IMR-90 (cell line): Measurements from ENCODE around the gene HTR3E. TPM values are rescaled to one million over a fixed set of nuclear protein-coding genes. Genes with fewer than 3 reads are reported as not detected.

ENCODE experiments used
- ATAC-seq: fragments of 200-7000 bp; cut with Tn5 transposase; 2 replicates; pipeline ENCODE4 v1.9.1; 2020; ENCODE audit warnings: low read depth, mild to moderate bottlenecking, moderate library complexity
- BruUV-seq: library from RNA; stranded (reverse); fragments of 400-500 nt; replicated peaks from 2 replicates; lab custom pipeline; 2021; lab: Mats Ljungman, UMichigan
- CTCF ChIA-PET: fragments of 300-600 bp; formaldehyde crosslinking; extraction: SDS; loops from one replicate; lab custom pipeline; 2021; ENCODE audit warnings: antibody characterized with exemption; lab: Yijun Ruan, JAX
- POLR2A ChIA-PET: fragments of 300-600 bp; sonication (Branson Sonifier 250); formaldehyde crosslinking; loops from one replicate; lab custom pipeline; 2022; ENCODE audit warnings: antibody characterized with exemption; ENCODE audit not compliant: unreplicated experiment; lab: Charles Lee
- DNase-seq: peaks from one replicate; pipeline ENCODE4 v3.0.0; 2013
- H2AFZ ChIP-seq: replicated peaks from 2 replicates; pipeline ENCODE3; 2013; ENCODE audit warnings: low read length, mild to moderate bottlenecking; ENCODE audit not compliant: poor library complexity
- H2AK5ac ChIP-seq: 2 replicates; pipeline ENCODE4 v1.6.1; 2013; ENCODE audit warnings: low read depth, low read length, inconsistent platforms
- H2AK9ac ChIP-seq: replicated peaks from 2 replicates; pipeline ENCODE3; 2013; ENCODE audit warnings: mild to moderate bottlenecking, low read depth, low read length, moderate library complexity; ENCODE audit not compliant: poor library complexity
- H2BK120ac ChIP-seq: 2 replicates; pipeline ENCODE4 v1.6.1; 2013; ENCODE audit warnings: low read depth, low read length, inconsistent platforms
- H2BK15ac ChIP-seq: 3 replicates; pipeline ENCODE4 v1.6.1; 2013; ENCODE audit warnings: low read depth, low read length, inconsistent platforms
- H2BK20ac ChIP-seq: 2 replicates; pipeline ENCODE4 v1.6.1; 2013; ENCODE audit warnings: low read depth, mild to moderate bottlenecking, inconsistent platforms, low read length, moderate library complexity
- H2BK5ac ChIP-seq: 2 replicates; pipeline ENCODE4 v1.6.1; 2013; ENCODE audit warnings: mild to moderate bottlenecking, low read depth, low read length, inconsistent platforms; ENCODE audit not compliant: poor library complexity, severe bottlenecking
- H3K14ac ChIP-seq: replicated peaks from 2 replicates; pipeline ENCODE4 v1.6.1; 2013; ENCODE audit warnings: low read depth, low read length, inconsistent platforms
- H3K18ac ChIP-seq: 2 replicates; pipeline ENCODE4 v1.6.1; 2013; ENCODE audit warnings: low read depth, low read length, control low read depth
- H3K23ac ChIP-seq: 2 replicates; pipeline ENCODE4 v1.6.1; 2013; ENCODE audit warnings: low read depth, low read length, inconsistent platforms
- H3K27ac ChIP-seq: 2 replicates; pipeline ENCODE4 v1.5.1; 2013; ENCODE audit warnings: mild to moderate bottlenecking, control low read depth, low read length; ENCODE audit not compliant: insufficient read depth
- H3K27me3 ChIP-seq: 2 replicates; pipeline ENCODE4 v1.6.1; 2013; ENCODE audit warnings: low read length; ENCODE audit not compliant: control insufficient read depth, insufficient read depth
- H3K36me3 ChIP-seq: 2 replicates; pipeline ENCODE4 v1.6.1; 2013; ENCODE audit warnings: low read length, mixed read lengths; ENCODE audit not compliant: control insufficient read depth, insufficient read depth
- H3K4ac ChIP-seq: 2 replicates; pipeline ENCODE4 v1.6.1; 2013; ENCODE audit warnings: low read depth, low read length, inconsistent platforms
- H3K4me1 ChIP-seq: 2 replicates; pipeline ENCODE4 v1.6.1; 2013; ENCODE audit warnings: low read length, mixed read lengths; ENCODE audit not compliant: control insufficient read depth, insufficient read depth
- H3K4me2 ChIP-seq: 2 replicates; pipeline ENCODE4 v1.6.1; 2013; ENCODE audit warnings: low read depth, mild to moderate bottlenecking, control low read depth, low read length, moderate library complexity
- H3K4me3 ChIP-seq: 2 replicates; pipeline ENCODE4 v1.5.1; 2013; ENCODE audit warnings: low read depth, mild to moderate bottlenecking, control low read depth, low read length, moderate library complexity; ENCODE audit not compliant: insufficient read depth
- H3K56ac ChIP-seq: 2 replicates; pipeline ENCODE4 v1.6.1; 2013; ENCODE audit warnings: low read length, inconsistent platforms; ENCODE audit not compliant: insufficient read depth; ENCODE audit errors: extremely low read depth
- H3K79me1 ChIP-seq, 2 experiments: 2 replicates each; pipeline ENCODE4 v1.6.1; 2013; ENCODE audit warnings: low read length in 2 of 2, inconsistent platforms in 1 of 2, low read depth in 1 of 2
- H3K9ac ChIP-seq: 2 replicates; pipeline ENCODE4 v1.6.1; 2013; ENCODE audit warnings: low read depth, low read length, control low read depth
- H3K9me1 ChIP-seq: 2 replicates; pipeline ENCODE4 v1.6.1; 2013; ENCODE audit warnings: low read length, inconsistent platforms; ENCODE audit not compliant: insufficient read depth
- H3K9me3 ChIP-seq: 2 replicates; pipeline ENCODE4 v1.6.1; 2013; ENCODE audit warnings: low read length; ENCODE audit not compliant: control insufficient read depth, insufficient read depth
- H4K20me1 ChIP-seq: 2 replicates; pipeline ENCODE4 v1.6.1; 2013; ENCODE audit warnings: low read length, inconsistent platforms; ENCODE audit not compliant: insufficient read depth
- H4K5ac ChIP-seq: 2 replicates; pipeline ENCODE4 v1.6.1; 2013; ENCODE audit warnings: mild to moderate bottlenecking, low read depth, low read length, control low read depth
- H4K8ac ChIP-seq, 2 experiments: 2 replicates each; pipeline ENCODE4 v1.6.1; 2013; ENCODE audit warnings: low read depth in 2 of 2, low read length in 2 of 2, control low read depth in 1 of 2, inconsistent platforms in 1 of 2
- H4K91ac ChIP-seq: 2 replicates; pipeline ENCODE4 v1.6.1; 2013; ENCODE audit warnings: low read depth, low read length, inconsistent platforms; ENCODE audit not compliant: insufficient read depth
- BHLHE40 ChIP-seq: fragments of 150-350 bp; IDR thresholded peaks from 2 replicates; pipeline ENCODE4 v1.6.1; 2016; ENCODE audit warnings: mild to moderate bottlenecking, low read depth, low read length
- CEBPB ChIP-seq: IDR thresholded peaks from 2 replicates; pipeline ENCODE4 v1.6.1; 2012; ENCODE audit warnings: low read depth, low read length, improper control_type of control experiment
- CHD1 ChIP-seq: IDR thresholded peaks from 2 replicates; pipeline ENCODE4 v1.6.1; 2012; ENCODE audit warnings: low read depth, low read length, improper control_type of control experiment
- FOS ChIP-seq: fragments of 150-350 bp; IDR thresholded peaks from 2 replicates; pipeline ENCODE4 v1.6.1; 2016; ENCODE audit warnings: low read depth, low read length
- MAFK ChIP-seq: IDR thresholded peaks from 2 replicates; pipeline ENCODE4 v1.6.1; 2012; ENCODE audit warnings: low read depth, low read length, improper control_type of control experiment
- MAZ ChIP-seq: IDR thresholded peaks from 2 replicates; pipeline ENCODE4 v1.6.1; 2012; ENCODE audit warnings: low read depth, mild to moderate bottlenecking, low read length, improper control_type of control experiment, moderate library complexity, borderline replicate concordance
- MXI1 ChIP-seq: IDR thresholded peaks from 2 replicates; pipeline ENCODE4 v1.6.1; 2012; ENCODE audit warnings: low read depth, mild to moderate bottlenecking, low read length, moderate library complexity, borderline replicate concordance
- NFE2L2 ChIP-seq: fragments of 150-350 bp; IDR thresholded peaks from 2 replicates; pipeline ENCODE4 v1.6.1; 2016; ENCODE audit warnings: low read depth, mild to moderate bottlenecking, low read length
- POLR2A ChIP-seq: IDR thresholded peaks from 2 replicates; pipeline ENCODE4 v1.6.1; 2012; ENCODE audit warnings: mild to moderate bottlenecking, low read depth, low read length
- RAD21 ChIP-seq: IDR thresholded peaks from 2 replicates; pipeline ENCODE4 v1.6.1; 2012; ENCODE audit warnings: low read length, improper control_type of control experiment
- RCOR1 ChIP-seq: IDR thresholded peaks from 2 replicates; pipeline ENCODE4 v1.6.1; 2012; ENCODE audit warnings: mild to moderate bottlenecking, low read length, improper control_type of control experiment; ENCODE audit not compliant: insufficient replicate concordance
- RFX5 ChIP-seq: IDR thresholded peaks from 2 replicates; pipeline ENCODE4 v1.8.0; 2012; ENCODE audit warnings: low read depth, mild to moderate bottlenecking, low read length, moderate library complexity
- SMC3 ChIP-seq: fragments of 150-350 bp; IDR thresholded peaks from 2 replicates; pipeline ENCODE4 v1.6.1; 2016; ENCODE audit warnings: low read depth, mild to moderate bottlenecking, antibody characterized with exemption, low read length, moderate library complexity
- WGBS, 2 experiments: methylation state at CpG; one replicate each; pipeline versions ENCODE4 v1.1.5 to v1.1.7; 2013; ENCODE audit warnings: missing lambda C conversion rate in 2 of 2; ENCODE audit not compliant: insufficient read length in 1 of 2; ENCODE audit errors: extremely low coverage in 2 of 2; 5-methylcytosine and 5-hydroxymethylcytosine counted together
- dilution Hi-C: fragments of 300-500 bp; cut with HindIII; formaldehyde crosslinking; loops from one replicate; pipeline ENCODE4 v1.14.3; 2018; ENCODE audit warnings: low sequenced_read_pairs; ENCODE audit not compliant: unreplicated experiment
- in situ Hi-C: fragments of 300-500 bp; cut with MboI; formaldehyde crosslinking; loops from 3 replicates; pipeline ENCODE4 v1.14.3; 2019; ENCODE audit warnings: low sequenced_read_pairs, inconsistent platforms, mixed read lengths
- intact Hi-C: fragments of 100-400 bp; cut with micrococcal nuclease; formaldehyde crosslinking; loops from 2 replicates; pipeline ENCODE4 v1.10.0; 2022
- polyA plus RNA-seq, 3 experiments: library from polyadenylated mRNA; depleted of rRNA; stranded (reverse); fragments of >200 nt; gene quantifications; 2 replicates each; pipeline ENCODE4 v1.2.3, GENCODE V29; 2012; ENCODE audit warnings: low replicate concordance in 1 of 3
- total RNA-seq: library from RNA; depleted of rRNA; stranded (reverse); fragments of >200 nt; gene quantifications from 2 replicates; pipeline ENCODE4 v1.2.3, GENCODE V29; 2012
- TF ChIP-seq, protein P1 (sequence below): fragments of 150-350 bp; IDR thresholded peaks from 2 replicates; pipeline ENCODE4 v1.6.1; 2016; ENCODE audit warnings: low read depth, mild to moderate bottlenecking, low read length, moderate library complexity, borderline replicate concordance
- TF ChIP-seq, protein P2 (sequence below): conservative IDR thresholded peaks from 2 replicates; pipeline ENCODE4 v1.5.1; 2012; ENCODE audit warnings: mild to moderate bottlenecking, low read depth, low read length, improper control_type of control experiment
- TF ChIP-seq, protein P3 (sequence below): fragments of 150-350 bp; IDR thresholded peaks from 2 replicates; pipeline ENCODE4 v1.6.1; 2017; ENCODE audit warnings: mild to moderate bottlenecking, antibody characterized with exemption, low read length, low read depth

HTR3E gene
- total and polyA plus RNA-seq, 2 of the 4 experiments (the other 2 are of a cell fraction) = not detected

DNA sequence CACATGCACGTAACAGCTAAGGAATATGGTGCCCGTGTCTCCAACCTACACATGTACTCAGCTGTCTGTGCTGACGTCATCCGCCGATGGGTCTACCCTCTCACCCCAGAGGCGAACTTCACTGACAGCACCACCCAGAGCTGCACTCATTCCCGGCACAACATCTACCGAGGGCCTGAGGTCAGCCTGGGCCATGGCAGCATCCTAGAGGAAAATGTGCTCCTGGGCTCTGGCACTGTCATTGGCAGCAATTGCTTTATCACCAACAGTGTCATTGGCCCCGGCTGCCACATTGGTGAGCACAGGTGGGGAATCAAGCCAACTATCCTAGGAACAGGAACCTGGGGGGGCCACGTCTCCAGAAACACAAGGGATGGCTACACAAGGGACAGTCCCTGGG is 43.6 kb downstream of the HTR3E start:
- CTCF ChIA-PET = no interaction called here
- POLR2A ChIA-PET = no interaction called here
- no peaks in the 10 kb centered on the region for H3K27me3 ChIP-seq
- no peak overlapping the region for H4K91ac ChIP-seq
- H3K4me1 ChIP-seq = peaks cover 2% of the 10 kb centered on the region; the same call in 1 of the 2 replicates
- no peak overlapping the region for H3K9ac ChIP-seq
- H4K5ac ChIP-seq = no peak overlapping the region
- no peak overlapping the region for H2BK20ac ChIP-seq
- H3K4me3 ChIP-seq = no peak overlapping the region
- no TSS peak for BruUV-seq
- no peak for DNase-seq
- peaks cover 20 to 51% of the 10 kb centered on the region in 2 experiments for H3K79me1 ChIP-seq
- H3K18ac ChIP-seq = no peak overlapping the region
- H4K20me1 ChIP-seq = peaks cover 14% of the 10 kb centered on the region
- ATAC-seq = no peak
- in situ Hi-C loops (no loop called here), dilution Hi-C loops (no loop called here), intact Hi-C loops (no loop called here)
- H3K4ac ChIP-seq = no peak overlapping the region
- H3K23ac ChIP-seq = no peak overlapping the region
- TF ChIP-seq, protein P1, sequence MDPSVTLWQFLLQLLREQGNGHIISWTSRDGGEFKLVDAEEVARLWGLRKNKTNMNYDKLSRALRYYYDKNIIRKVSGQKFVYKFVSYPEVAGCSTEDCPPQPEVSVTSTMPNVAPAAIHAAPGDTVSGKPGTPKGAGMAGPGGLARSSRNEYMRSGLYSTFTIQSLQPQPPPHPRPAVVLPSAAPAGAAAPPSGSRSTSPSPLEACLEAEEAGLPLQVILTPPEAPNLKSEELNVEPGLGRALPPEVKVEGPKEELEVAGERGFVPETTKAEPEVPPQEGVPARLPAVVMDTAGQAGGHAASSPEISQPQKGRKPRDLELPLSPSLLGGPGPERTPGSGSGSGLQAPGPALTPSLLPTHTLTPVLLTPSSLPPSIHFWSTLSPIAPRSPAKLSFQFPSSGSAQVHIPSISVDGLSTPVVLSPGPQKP = no peak
- no peak for TF ChIP-seq RFX5
- TF ChIP-seq, protein P2, sequence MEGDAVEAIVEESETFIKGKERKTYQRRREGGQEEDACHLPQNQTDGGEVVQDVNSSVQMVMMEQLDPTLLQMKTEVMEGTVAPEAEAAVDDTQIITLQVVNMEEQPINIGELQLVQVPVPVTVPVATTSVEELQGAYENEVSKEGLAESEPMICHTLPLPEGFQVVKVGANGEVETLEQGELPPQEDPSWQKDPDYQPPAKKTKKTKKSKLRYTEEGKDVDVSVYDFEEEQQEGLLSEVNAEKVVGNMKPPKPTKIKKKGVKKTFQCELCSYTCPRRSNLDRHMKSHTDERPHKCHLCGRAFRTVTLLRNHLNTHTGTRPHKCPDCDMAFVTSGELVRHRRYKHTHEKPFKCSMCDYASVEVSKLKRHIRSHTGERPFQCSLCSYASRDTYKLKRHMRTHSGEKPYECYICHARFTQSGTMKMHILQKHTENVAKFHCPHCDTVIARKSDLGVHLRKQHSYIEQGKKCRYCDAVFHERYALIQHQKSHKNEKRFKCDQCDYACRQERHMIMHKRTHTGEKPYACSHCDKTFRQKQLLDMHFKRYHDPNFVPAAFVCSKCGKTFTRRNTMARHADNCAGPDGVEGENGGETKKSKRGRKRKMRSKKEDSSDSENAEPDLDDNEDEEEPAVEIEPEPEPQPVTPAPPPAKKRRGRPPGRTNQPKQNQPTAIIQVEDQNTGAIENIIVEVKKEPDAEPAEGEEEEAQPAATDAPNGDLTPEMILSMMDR = no peak
- TF ChIP-seq BHLHE40 = no peak
- no peak for TF ChIP-seq MAZ
- no peak for TF ChIP-seq FOS
- TF ChIP-seq RAD21 = no peak
- TF ChIP-seq MXI1 = no peak
- no peak for TF ChIP-seq MAFK
- no peak for TF ChIP-seq RCOR1
- no peak for TF ChIP-seq CHD1
- TF ChIP-seq, protein P3, sequence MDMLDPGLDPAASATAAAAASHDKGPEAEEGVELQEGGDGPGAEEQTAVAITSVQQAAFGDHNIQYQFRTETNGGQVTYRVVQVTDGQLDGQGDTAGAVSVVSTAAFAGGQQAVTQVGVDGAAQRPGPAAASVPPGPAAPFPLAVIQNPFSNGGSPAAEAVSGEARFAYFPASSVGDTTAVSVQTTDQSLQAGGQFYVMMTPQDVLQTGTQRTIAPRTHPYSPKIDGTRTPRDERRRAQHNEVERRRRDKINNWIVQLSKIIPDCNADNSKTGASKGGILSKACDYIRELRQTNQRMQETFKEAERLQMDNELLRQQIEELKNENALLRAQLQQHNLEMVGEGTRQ = no peak
- no peak for TF ChIP-seq NFE2L2
- no peak for TF ChIP-seq SMC3
- no peak for TF ChIP-seq POLR2A
- no peak for TF ChIP-seq CEBPB
- H3K14ac ChIP-seq = no peak overlapping the region
- peak overlapping the region; percentile 39 for H2AFZ ChIP-seq
- H2BK5ac ChIP-seq = no peak overlapping the region
- WGBS, 2 experiments = 92% methylated on average over 9 of the region's 10 CpGs; no CpG with 5 or more reads in 1 of the 2 experiments
- H2AK9ac ChIP-seq = no peak overlapping the region
- H3K9me1 ChIP-seq = peaks cover 7% of the 10 kb centered on the region
- H3K56ac ChIP-seq = no peak overlapping the region
- H3K27ac ChIP-seq = no peak overlapping the region
- H3K36me3 ChIP-seq = peaks cover 47% of the 10 kb centered on the region
- H2BK120ac ChIP-seq = no peak overlapping the region
- H3K9me3 ChIP-seq = no peaks in the 10 kb centered on the region
- no peak overlapping the region for H2AK5ac ChIP-seq
- H3K4me2 ChIP-seq = no peak overlapping the region
- no peak overlapping the region for H4K8ac ChIP-seq
- H2BK15ac ChIP-seq = no peak overlapping the region
